HG02973 (cell line): ENCODE measurements around the gene LIN52.
"Not testable (repeated sequence)": the region's sequence is repeated elsewhere in the genome, so short reads cannot be mapped to it uniquely, and the experiment has no call there.

Experiments
- ATAC-seq: cut with Tn5 transposase; IDR thresholded peaks from one replicate; pipeline ENCODE4 v1.9.1; 2021; ENCODE audit warnings: moderate library complexity; ENCODE audit not compliant: unreplicated experiment

LIN52 gene

GRCh38 chr14:74105381-74105780 is 20.6 kb downstream of the LIN52 start:
- ATAC-seq, result no peak

- no peak for ATAC-seq
These were observed 24.6 kb downstream of the LIN52 start for GRCh38 chr14:74109369-74109768.

GRCh38 chr14:74111395-74112216 is 26.9 kb downstream of the LIN52 start:
- not testable (repeated sequence) for ATAC-seq

GRCh38 chr14:74125487-74125886 is 40.7 kb downstream of the LIN52 start:
- not testable (repeated sequence) for ATAC-seq

- no peak for ATAC-seq
These were observed 41.7 kb downstream of the LIN52 start for GRCh38 chr14:74126315-74127013.

- no peak for ATAC-seq
These were observed 42.9 kb downstream of the LIN52 start for GRCh38 chr14:74127634-74128033.

GRCh38 chr14:74133833-74134481 is 49.2 kb downstream of the LIN52 start:
- no peak for ATAC-seq

- ATAC-seq, result no peak
These were observed 49.7 kb downstream of the LIN52 start for GRCh38 chr14:74134484-74134883.

- ATAC-seq, result no peak
These were observed 50.7 kb downstream of the LIN52 start for GRCh38 chr14:74135426-74135825.

GRCh38 chr14:74140374-74140850 is 55.7 kb downstream of the LIN52 start:
- ATAC-seq, result no peak

GRCh38 chr14:74141703-74142102 is 56.9 kb downstream of the LIN52 start:
- no peak for ATAC-seq

GRCh38 chr14:74142523-74142922 is 57.8 kb downstream of the LIN52 start:
- ATAC-seq, result no peak

GRCh38 chr14:74144789-74145188 is 60.0 kb downstream of the LIN52 start:
- no peak for ATAC-seq

GRCh38 chr14:74147571-74147970 is 62.8 kb downstream of the LIN52 start:
- no peak for ATAC-seq

- no peak for ATAC-seq
These were observed 63.9 kb downstream of the LIN52 start for GRCh38 chr14:74148705-74149104.

GRCh38 chr14:74155287-74155686 is 70.5 kb downstream of the LIN52 start:
- ATAC-seq, result no peak

GRCh38 chr14:74155749-74156148 is 71.0 kb downstream of the LIN52 start:
- ATAC-seq, result no peak

GRCh38 chr14:74160763-74161162 is 76.0 kb downstream of the LIN52 start:
- ATAC-seq, result no peak

- no peak for ATAC-seq
These were observed 76.9 kb downstream of the LIN52 start for GRCh38 chr14:74161526-74162158.

- ATAC-seq, result no peak
These were observed 85.2 kb downstream of the LIN52 start for GRCh38 chr14:74169906-74170305.

- no peak for ATAC-seq
These were observed 91.6 kb downstream of the LIN52 start for GRCh38 chr14:74176400-74176793.
